GM19438 (cell line): ENCODE measurements around the gene FAM25G.
"Not testable (repeated sequence)": the region's sequence is repeated elsewhere in the genome, so short reads cannot be mapped to it uniquely, and the experiment has no call there.

Experiments used
- ATAC-seq: cut with Tn5 transposase; IDR thresholded peaks from one replicate; pipeline ENCODE4 v1.9.1; 2021; ENCODE audit warnings: low read depth; ENCODE audit not compliant: unreplicated experiment

The FAM25G gene

DNA sequence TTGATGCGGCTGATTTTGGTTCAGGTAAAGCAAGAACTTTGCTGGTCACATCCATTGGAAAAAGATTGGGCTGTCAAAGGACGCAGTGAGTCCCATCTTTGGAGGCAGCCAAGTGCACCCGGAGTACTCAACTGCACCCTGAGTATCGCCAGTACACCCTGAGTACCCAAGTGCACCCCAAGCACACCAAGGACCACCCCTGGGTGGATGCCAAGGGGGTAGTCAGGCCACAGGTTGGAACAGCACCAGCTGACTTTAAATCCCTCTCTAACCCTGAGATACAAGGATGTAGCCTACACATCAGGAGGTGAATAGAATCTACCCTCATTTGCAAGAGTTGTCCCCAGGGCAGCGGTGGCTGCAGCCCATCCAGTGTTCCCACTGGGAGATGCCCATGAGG lies 24.0 kb downstream of the FAM25G start:
- not testable (repeated sequence) for ATAC-seq

- not testable (repeated sequence) for ATAC-seq
These were observed 26.1 kb downstream of the FAM25G start for GRCh38 chr10:47465216-47465917.

DNA sequence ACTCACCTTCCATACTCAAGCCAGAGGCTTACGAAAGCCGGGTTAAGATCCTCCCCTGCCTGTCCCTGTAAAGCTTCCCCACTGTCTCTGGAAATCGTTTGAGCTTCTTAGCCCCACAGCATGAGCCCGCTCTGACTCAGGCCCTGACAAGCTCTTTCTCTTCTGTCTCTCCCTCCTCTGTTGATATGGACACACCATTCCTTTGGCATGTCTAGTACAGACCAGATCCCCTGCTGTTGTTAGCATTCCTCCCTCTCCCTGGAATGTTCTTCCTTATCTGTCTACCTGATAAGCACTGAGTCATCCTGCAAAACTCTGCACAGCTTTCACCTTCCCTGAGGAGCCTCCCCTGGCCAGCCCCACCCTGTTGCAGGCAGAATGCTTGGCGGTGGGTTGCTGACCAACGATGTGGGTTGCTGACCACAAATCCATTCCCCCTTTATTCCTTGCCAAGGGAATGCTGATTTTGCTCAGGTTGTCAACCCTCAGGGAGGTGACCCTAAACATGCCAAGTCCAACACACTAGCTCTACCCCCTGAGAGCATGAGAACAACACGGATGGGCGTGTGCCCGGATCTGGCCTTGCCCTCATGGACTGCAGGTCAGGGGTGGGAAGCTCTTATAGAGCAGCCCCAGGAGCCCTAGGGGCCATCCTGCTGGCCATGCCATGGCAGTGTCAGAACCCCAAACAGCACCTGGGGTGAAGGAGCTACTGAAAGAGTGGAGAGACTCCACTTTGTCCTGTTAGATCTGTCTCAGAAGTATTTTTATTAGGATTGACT lies 28.7 kb downstream of the FAM25G start:
- ATAC-seq = not testable (repeated sequence)

GRCh38 chr10:47461261-47461687 lies 30.2 kb downstream of the FAM25G start:
- not testable (repeated sequence) for ATAC-seq

GRCh38 chr10:47458466-47459154 lies 32.9 kb downstream of the FAM25G start:
- ATAC-seq = no peak

DNA sequence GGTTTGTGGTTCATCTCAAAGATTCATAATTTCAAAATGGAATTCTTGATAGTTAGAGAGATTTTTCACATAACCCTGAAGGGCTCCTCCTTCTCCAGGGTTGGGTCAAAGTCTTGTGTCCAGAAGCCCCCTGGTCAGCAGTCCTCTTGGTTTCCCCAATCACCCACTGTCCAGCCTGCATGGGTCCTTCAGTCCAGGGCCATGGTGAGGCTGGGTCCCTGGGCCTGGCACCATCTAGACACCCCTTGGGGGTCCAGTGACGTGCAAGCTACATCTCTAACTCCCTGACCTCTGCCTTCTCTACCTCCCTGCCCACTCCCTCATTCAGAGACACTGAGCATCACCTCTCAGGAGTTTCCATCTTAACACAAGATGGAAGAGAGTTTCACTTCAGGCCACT lies 33.7 kb downstream of the FAM25G start:
- ATAC-seq = no peak

DNA sequence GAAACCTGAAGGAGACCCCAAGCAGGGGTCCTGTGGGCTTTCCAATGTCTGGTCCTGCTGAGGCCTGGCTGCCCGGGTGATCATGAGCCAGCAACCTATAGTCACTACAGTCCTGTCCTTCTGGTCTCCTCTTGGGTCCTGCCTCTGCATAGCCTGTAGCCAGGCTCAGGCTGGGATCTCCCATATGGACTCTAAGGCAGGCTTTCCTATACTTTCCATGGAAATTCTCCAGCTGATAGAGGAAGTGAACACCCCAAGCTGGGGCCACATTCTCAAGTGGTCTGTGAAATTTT lies 34.0 kb downstream of the FAM25G start:
- ATAC-seq = no peak

DNA sequence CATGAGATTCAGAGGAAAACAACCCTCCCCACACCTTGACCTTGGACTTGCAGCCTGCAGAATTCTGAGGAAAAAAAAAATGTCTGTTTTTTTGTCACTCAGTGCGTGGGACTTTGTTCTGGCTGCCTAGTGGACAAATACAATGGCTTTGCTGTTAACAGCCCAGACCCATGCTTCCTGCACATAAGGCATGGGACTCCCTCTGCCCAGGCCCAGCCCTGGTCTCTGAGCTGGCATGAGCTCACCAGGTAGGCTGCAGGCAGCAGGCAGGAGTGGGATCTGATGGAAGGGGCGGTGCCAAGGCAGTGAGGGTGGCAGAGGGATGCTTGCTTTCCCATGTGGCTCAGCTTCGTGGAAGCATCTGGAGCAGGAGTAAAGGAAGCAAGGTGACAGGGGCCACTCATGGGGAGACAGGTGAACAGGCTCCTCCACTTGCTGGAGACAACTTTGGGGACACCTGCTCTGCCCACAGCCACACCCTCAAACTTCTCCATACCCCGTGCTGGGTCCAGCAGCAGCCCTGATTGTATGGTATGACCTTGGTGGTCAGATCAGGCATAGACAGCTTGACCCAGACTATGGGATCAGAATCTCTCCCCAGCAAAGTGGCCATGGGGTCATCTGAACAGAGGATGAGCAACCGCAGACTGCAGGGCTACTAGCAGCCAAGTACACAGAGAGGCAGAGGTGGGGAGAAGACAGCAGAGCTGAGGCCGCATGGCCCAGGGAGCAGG lies 34.5 kb downstream of the FAM25G start:
- no peak for ATAC-seq

DNA sequence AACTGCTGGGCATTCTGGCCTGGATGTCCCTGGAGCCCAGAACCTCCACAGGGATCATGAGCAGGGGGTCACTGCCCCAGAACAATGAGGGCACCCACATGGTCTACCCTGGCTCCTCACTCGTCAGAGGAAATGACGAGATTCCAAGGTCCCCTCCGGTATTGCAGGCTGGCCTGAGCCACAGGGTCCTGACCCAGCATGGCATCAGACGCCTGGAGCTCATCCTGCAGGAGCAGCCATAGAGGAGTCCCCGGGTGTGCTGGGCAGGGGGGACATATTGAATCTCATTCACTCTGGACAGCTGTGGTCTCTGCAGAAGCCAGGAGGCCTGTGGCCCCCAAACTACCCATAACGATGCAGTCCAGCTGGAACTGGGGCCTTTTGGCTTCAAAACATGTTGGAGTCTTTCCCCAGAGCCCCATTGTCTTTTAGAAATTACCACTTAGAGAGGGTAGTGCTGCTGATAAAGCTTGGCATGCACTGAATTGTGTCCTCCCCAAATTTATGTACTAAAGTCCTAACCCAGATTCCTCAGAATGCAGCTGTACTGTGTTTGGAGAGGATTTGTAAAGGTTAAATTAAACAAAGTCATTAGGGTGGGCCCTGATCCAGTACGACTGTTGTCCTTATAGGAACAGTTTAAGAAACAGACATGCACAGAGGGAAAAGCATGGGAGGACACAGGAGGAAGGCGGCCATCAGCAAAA lies 35.3 kb downstream of the FAM25G start:
- no peak for ATAC-seq

DNA sequence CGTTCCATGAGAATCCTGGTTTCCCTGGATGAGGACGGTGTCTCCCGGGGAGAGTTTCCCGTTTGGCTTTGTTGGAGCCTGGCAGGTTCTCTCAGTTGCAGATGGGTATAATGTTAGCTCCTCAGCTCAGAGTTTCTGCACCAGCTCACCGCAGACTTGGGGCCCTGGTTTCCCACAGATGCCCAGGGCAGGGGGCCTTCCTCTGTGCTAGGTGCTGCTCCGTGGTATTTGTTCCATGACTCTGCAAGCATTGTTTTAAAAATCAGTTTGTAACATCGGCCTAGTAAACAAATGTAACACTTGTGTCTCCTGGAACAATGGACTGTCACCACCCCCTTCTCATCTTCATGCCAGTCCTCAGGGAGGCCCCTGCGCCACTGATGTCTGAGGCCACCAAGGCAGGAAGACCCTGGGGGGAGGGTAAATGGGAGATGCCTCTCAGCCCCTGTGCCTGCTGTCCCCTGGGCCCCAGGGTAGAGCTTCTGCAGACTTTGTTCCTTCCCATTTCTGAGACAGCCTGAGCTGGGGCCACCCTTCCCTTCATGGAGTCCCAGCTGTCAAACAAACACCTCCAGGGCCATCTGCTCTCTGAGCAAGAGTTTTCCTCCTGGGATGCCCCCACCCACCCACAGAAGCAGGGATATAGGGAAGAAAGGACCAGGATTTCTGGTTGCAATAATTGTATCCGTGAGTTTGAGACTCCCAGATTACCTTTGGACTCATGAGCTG lies 36.0 kb downstream of the FAM25G start:
- ATAC-seq = not testable (repeated sequence)

DNA sequence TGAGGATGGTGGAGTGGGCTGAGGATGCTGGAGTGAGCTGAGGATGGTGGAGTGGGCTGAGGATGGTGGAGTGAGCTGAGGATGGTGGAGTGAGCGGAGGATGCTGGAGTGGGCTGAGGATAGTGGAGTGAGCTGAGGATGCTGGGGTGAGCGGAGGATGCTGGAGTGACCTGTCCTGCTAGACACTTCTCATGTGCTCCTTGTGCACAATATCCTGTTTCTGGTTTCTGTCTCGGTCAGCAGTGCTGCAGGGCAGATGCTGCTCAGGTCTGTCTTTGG lies 36.8 kb downstream of the FAM25G start:
- ATAC-seq = no peak

GRCh38 chr10:47454008-47454779 lies 37.3 kb downstream of the FAM25G start:
- ATAC-seq = no peak

DNA sequence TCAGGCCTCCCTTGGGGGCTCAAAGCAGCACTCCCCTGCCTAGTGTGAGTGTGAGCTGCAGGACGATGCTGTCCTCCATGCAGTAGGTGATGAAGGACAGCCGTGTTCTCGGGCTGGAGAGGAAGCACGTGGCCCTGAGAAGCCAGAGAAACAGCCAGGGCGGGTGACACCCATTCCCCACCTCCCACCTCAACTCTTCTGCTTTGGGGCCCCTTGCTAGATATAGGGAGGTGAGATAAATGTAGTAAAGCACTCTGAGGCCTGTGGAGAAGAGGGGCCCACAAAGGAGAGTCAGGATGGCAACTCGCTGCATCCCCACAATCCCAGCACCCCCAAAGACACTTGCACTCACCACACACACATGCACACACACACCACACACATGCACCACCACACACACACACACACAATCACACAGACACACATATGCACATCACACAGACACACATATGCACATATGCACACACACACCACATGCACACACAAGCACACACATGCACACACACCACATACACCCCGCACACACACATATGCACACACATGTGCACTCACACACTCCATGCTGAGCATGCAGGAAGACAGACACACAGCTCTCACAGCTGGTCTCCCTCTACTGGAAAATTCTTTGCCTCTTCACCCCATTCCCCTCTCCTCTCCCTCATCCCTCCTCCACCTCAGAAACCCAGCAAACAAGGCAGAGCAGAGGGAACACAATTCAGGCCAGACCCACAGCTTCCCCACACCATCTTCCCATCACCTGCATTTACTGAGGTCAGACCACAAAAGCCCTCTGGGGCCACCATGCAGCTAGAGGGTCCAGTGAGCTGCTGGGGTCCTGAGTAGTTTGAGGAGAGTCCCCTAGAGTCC lies 38.1 kb downstream of the FAM25G start:
- ATAC-seq = no peak

DNA sequence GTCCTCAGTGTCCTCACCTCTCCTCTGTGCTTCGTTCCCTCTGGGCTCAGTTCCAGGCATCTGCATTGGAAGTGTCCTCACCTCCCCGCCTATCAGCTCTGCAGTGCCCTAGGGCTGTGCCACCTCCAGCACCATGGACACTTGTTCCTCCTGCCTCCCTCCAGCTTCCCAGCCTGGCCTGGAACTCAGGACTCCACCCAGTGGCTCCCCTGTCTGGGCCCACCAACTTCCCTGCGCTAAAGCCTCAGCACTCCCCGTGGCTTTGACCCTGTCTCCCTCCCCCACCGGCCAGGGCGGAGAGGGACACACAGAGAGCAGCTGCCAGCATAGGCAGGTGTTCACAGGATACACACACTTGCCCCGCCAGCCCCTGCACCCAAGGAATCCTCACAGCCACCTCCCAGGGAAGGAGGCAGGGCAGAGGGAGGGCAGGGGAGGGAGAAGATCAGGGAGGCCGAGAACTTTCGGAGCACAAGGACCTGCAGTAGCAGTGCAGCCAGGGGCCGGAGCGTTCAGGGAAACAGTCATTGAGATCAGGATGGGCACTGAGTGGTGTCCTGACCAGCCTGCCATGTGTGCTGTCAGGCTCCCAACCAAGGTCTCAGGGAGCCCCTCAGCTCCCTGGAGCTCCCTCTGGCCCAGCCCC lies 38.9 kb downstream of the FAM25G start:
- no peak for ATAC-seq

- ATAC-seq = no peak
These were observed 39.5 kb downstream of the FAM25G start for GRCh38 chr10:47451998-47452494.

GRCh38 chr10:47451273-47451997 lies 40.1 kb downstream of the FAM25G start:
- no peak for ATAC-seq

GRCh38 chr10:47450442-47450841 lies 41.1 kb downstream of the FAM25G start:
- ATAC-seq = no peak
